Left kidney (tissue), 2 donors: ENCODE measurements around the gene MICALL2. TPM values are rescaled to one million over a fixed set of nuclear protein-coding genes. Genes with fewer than 3 reads are reported as not detected.

Source experiments
- DNase-seq: peaks from one replicate; pipeline ENCODE4 v3.0.0-alpha.2; 2013
- polyA plus RNA-seq: library from polyadenylated mRNA; unstranded; fragments of 120-200 nt; gene quantifications from one replicate; pipeline ENCODE4 v1.2.1, GENCODE V29; 2013; ENCODE audit not compliant: insufficient read length

Gene MICALL2
- polyA plus RNA-seq, 1 donor: 7.9 TPM

DNA sequence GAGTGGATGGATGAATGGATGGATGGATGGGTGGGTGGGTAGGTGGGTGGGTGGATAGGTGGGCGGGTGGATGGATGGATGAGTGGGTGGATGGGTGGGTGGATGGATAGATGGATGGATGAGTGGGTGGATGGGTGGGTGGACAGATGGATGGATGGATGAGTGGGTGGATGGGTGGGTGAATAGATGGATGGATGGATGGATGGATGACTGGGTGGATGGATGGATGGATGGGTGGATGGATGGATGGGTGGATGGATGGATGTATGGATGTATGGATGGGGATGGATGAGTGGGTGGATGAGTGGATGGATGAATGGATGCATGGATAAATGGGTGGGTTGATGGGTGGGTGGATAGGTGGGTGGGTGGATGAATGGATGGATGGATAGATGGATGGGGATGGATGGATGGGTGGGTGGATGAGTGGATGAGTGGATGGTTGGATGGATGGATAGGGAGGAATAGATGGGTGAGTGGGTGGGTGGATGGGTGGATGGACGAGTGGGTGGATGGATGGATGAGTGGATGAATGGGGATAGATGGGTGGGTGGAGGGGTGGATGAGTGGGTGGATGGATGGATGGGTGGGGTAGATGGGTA is 43.8 kb downstream of the MICALL2 start:
- DNase-seq: no peak

- DNase-seq: no peak
Observed at GRCh38 chr7:1413936-1414639, 45.2 kb downstream of the MICALL2 start.

DNA sequence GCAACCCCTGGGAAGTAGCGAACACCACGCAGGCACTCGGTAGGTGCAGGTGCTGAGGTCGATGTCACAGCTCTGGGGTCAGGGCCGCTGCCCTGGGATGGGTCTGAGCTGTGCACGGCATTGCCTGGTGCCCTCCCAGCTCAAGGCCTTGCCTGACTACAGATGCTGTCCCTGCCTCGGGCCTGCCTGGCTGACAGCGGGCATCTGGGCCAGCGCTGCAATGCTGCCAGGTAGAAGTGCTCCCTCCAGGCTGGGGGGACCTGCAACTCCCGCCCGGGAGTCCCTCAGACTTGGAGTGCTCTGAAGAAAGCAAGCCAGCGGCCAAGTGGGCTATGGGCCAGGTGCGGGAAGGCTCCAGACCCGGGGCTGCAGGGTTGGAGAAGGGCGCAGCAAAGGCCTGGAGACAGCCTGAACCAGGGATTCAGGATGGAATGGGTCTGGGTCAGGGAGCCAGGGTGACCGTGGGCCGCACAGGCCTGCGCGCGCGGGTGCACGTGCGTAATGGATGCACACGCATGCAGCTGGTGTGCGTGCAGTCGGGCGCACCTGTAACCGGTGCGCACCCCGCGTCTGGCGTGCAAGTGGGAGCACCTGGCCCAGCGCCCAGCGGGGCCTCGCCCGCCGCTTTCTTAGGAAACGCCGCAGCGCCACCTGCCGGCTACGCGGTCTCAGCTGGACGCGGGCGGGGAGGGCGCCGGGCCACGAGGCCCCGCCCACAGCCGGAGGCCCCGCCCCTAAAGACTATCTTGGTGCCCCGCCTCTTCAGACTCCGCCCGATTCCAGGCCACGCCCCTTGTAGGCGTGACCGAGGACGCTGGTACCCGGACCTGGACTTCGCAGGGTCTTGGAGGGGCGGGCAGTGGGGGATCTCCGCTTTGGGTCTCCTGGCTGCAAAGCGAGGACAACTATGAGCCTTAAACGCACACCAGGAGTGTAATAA is 46.7 kb downstream of the MICALL2 start:
- peak; percentile 82 for DNase-seq

GRCh38 chr7:1411414-1411813 is 47.9 kb downstream of the MICALL2 start:
- DNase-seq: no peak

DNA sequence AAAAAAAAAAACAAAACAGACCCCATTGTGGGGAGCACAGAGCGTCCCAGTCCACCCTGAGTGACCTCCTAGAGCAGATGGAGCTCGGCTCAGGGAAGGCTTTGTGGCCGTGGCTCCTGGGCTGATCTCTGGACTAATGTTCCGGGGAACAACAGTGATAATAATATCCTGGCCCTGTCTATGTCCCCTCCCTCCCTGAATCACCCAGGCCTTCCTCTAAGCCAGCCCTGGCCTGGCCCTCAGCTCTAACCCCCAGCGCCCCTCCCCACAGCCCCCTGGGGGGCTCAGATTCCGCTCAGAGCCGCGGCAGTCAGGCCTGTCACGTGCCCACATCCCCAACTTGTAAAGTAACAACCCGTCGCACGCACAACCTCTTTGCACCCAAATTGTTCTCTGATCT is 48.3 kb downstream of the MICALL2 start:
- no peak for DNase-seq

DNA sequence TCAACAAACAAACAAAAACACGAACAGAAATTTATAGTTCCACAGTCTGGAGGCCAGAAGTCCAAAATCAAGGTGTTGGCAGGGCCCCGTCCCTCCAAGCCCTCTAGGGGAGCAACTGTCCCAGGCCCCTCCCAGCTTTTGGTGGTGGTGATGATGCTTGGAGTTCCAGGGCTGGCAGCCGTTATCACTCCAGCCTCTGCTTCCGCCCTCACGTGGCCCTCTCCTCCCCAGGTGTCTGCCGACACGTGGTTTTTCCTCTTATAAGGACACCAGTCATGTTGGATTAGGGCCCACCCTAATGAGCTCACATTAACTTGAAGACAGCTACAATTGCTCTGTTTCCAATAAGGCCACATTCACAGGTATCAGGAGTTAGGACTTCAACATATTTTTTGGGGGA is 49.7 kb downstream of the MICALL2 start:
- DNase-seq: no peak

DNA sequence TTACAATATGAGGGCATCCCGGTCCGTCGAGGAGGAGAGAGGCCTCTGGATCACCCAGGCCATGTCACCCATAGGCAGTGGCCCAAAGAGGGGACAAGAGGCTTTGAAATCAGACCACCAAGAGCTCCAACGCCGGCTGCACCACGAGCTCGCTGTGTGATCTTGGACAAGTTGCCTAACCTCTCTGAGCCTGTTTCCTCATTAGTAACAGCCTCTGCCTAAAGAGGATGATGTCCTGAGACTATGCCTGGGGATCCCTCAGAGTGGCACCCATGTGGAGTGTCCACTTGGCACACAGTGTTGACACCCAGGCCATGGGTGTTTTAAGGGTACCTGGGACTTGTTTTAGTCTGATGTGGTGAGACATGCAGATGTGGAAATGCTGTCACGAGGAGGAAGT is 50.8 kb downstream of the MICALL2 start:
- no peak for DNase-seq

DNA sequence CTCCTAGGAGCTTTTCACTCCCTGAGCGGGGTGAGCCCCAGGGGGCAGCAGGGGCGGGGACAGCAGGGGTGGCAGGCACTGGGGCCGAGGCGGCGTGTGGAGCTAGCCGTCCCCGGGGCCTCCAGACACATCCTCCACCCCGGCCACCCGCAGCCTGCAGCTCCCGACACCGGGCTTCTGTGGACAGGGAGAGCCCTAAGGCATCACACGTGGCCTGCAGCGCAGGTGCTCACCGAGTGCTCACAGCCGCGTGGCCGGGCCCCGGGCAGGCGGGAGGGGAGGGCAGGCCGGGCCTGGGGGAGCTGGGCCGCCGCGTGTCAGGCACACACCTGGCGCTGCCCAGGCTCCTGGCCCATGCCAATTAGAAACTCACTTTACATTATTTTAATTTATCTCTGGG is 51.4 kb downstream of the MICALL2 start:
- DNase-seq: no peak

GRCh38 chr7:1404898-1405548 is 54.2 kb downstream of the MICALL2 start:
- no peak for DNase-seq

GRCh38 chr7:1404460-1404809 is 54.8 kb downstream of the MICALL2 start:
- DNase-seq: no peak

DNA sequence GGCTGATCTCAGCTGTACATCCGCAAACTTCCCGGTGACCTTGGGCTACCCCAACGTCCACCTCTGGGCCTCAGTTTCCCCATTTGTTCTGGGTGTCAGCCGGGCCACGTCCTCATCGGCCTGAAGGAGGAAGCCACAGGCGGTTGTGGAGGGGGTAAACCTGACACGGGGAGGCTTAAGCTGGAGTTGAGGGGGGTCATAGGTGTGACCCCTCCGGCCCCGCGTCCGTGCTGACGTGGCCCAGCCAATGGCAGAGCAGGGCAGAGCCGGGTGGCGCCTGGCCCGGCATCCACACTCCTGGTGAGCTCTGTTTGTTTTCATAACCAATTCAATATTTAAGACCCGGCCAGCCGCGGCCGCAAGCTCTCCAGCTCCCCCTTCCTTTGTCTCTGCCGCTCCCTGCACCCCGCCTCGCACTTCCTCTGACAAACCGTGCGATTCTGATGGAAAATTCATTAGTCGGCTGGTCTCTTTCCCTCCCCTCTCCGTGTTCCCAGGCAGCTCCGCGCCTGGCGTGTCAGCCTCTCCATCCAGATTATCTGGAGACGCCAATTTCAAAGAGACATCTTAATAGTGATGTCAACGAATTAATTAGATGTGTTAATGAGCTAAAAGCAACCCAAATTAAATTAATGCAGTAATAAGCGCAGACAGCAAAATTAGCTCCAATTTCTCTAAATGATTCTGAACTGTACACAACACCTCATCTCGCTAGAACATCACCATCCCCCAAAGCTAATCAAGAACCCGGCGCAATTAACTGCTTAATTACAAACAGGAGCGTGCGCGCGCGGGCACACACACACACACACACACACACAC is 55.4 kb downstream of the MICALL2 start:
- peak; percentile 71 for DNase-seq

DNA sequence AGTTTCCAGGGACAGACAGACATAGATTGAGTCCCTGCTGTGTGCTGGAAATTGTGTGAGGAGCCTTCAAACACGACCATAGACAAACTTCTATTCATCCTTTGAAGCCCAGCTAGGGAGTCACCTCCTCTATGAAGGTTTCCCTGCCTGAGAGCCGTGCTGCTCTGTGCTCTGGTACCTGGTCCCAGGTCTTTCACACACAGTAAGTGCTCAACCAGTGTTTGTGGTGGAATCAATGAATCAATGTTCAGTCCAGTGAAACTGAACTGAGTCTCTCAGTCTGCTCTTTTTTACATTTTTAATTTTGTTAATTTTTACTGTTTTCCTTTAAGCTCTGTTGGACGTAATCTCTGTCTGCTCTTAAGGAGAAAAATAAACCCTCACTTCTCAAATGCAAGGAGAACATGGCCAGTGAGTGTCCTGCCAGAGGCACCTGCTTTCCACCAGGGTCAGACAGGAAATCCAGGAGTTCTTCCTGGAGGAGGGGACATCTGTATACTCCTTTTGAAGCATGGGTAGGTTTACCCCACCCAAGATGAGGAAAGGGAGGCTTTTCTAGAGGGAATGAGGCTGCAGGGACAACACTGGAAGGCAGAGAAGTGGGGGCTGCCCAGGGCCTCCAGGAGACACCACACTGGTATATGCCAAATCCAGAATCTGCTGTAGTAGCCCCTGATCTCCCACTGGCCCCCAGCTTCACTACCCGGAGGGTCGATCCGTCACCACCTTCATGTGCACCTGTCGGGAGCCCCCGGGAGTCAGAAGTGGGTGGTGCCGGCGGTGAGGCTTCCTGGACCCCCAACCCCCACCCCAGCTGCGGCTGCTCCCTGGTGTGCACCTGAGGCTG is 56.3 kb downstream of the MICALL2 start:
- no peak for DNase-seq

- DNase-seq: no peak
Observed at GRCh38 chr7:1402110-1402790, 57.0 kb downstream of the MICALL2 start.

GRCh38 chr7:1401011-1401410 is 58.3 kb downstream of the MICALL2 start:
- no peak for DNase-seq

- DNase-seq: no peak
Observed at GRCh38 chr7:1400371-1400770, 58.9 kb downstream of the MICALL2 start.

DNA sequence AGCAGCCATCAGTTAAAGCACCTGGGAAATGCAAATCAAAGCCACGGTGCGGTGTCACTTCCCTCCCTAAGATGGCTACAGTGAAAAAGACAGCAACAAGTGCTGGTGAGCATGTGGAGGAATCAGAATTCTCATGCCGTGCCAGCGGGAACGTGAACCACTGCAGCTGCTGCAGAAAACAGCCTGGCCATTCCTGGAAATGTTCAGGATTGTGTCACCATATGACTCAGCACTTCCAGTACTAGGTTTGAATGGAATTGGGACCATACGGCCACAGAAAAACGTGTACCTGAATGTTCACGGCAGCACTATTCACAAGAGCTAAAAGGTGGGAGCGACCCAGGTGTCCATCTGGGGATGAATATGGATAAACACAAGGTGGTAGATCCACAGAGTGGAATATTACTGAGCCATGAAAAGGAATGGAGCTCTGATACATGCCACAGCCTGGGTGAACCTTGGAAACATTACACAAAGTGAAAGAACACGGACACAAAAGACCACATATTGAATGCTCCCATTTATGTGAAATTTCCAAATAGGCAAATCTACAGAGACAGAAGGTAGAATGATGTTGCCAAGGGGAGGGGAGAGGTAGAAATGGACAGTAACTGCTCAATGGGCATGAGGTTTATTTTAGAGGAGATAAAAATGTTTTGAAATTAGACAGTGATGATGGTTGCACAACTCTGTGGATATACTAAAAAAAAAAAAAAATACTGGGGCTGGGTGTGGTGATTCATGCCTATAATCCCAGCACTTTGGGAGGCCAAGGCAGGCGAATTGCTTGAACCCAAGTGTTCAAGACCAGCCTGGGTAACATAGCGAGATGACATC is 61.6 kb downstream of the MICALL2 start:
- DNase-seq: no peak

DNA sequence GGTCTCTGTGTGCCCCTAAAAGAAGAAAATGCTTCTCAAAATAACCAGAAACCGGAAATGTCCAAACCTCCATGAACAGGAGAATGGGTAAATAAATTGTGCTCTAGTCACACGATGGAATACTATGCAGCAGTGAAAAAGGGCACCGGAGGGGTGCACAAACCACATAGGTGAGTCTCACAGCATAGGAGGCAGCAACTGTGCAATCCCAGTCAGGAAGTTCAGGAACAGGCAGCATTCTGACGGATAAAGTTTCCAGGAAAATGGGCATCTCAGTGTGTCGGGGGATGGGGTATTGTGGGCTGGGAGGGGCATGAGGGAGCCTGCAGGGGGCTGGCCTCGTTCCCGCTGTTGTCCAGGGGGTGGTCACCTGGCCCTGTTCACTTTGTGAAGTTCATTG is 63.1 kb downstream of the MICALL2 start:
- DNase-seq: no peak

DNA sequence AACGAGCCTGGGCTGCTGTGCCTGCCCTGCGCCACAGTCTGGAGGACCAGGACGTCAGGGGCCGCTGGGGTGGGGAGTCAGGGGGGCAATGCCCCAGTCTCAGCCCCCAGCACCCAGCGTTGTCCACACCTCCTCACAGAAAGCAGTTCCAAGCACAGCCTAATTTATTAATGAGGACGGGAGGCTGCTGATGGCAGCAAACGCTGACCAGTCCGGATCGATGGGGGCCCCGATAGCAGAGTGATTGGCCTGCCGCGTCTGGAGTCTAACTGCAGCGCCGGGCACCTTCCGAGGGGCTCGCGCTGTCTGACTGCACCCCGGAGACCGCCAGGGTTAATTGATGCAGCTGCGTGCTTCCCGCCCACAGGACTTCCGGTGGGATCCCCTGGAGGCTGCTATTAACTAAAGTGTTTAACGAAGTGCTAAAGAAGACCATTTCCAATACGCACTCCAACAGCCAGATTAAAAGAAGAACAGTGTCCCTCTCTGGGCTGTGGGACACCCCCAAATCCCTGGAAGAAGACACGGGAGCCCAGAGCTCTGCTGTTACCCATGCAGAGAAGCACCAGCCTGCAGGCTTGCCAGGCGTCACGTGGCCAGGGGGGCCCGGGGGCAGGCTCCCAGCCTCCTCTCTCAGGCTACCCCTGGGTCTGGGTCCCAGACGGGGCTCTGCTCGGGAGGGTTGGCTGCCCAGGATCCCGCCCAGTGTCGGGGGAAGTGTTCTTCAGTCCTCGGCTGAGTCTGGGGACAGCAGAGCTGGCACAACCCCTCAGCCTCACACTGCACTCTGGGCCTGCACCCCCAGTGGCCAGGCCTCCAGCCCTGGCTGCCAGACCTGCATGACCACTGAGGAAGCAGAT is 63.8 kb downstream of the MICALL2 start:
- DNase-seq: no peak
